IPS DF 4.7 (cell line): Measurements from ENCODE around the gene DUSP11.
"Not testable (repeated sequence)": the region's sequence is repeated elsewhere in the genome, so short reads cannot be mapped to it uniquely, and the experiment has no call there.

Experiments used
- DNase-seq: peaks from one replicate; pipeline ENCODE4 v3.0.0-alpha.2; 2013; ENCODE audit warnings: low spot score; ENCODE audit errors: extremely low read depth

The DUSP11 gene

DNA sequence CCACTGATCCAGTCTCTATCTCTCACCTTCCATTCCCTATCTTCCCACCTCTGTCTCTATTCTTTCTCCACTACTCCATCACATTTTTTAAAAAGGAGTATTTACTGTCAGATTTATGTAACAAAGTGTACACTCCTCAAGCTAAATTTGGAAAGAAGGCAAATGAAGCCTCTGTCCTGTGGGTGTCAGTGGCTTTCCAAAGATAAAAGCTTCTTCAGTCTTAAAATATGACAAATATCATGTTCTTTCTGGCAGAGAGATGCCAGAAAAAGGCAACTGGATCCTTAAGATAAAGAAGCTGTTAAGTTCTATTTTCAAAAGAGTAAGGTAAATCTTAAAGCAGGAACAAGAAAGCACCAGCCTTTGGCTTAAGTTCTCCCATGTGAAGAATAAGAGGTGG lies 7.1 kb downstream of the DUSP11 start:
- no peak for DNase-seq

DNA sequence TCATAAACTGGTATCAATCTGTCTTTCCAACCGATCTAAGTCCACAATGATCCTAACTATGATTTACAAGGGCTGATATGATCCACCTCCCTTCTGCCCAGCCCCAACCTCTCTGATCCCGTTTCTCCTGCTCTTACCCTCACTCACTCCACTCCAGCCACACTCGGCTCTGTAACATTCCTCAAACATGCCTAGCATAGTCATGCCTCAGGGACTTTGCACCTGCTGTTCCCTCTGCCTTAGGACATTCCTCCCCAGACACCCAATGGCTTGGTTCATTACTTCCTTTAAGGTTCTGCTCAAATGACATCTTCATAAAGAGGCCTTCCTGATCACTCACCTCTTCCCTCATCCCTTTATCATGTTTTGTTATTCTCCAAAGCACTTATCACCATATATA lies 9.2 kb downstream of the DUSP11 start:
- DNase-seq, result no peak

DNA sequence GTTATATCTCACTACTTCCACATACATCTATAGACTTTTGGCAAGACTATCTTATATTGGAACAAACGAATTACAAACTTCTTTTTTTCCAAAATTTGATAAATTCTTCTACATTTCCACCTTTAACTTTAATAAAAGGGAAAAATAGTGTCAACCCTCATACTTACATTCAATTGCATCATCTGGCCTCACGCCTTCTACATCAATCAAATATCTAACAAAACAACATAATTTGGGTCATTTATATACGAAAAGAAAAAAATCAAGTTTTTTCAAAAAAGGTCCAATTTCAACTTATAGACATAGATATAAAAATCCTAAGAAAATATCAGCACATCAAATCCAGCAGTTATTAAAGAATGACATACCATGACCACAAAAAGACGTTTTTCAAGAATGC lies 12.9 kb downstream of the DUSP11 start:
- DNase-seq, result no peak

DNA sequence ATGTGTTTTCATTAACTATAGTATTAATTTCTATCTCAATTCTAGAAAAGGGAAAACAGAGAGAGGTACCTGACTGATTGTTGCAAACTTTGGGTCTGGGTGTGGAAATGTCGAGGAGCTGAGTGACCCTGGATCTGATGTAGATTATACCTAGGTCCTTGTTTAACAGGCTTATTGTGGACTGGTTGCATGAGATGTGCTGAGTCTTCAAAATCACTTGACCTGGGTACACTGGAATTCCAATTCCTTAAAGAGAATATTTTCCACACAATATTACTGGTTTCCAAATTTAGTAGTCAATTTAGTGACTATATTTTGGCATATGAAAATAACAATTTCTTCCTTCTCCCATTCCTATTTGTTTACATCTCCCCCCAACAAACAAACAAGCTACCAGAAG lies 13.6 kb downstream of the DUSP11 start:
- DNase-seq, result no peak

DNA sequence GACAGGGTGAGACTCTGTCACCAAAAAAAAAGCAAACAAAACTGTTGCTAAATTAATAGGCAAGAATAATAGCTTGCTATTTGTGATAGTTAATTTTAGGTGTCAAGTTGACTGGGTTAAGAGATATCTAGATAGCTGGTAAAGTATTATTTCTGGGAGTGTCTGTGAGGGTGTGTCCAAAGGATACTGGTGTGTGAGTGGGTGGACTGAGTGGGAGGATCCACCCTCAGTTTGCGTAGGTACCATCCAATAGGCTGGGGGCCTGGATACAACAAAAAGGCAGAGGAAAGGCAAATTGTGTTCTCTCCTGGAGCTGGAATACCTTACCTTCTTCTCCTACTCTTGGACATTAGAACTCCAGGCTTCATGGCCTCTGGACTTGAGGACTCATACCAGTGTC lies 15.0 kb downstream of the DUSP11 start:
- no peak for DNase-seq

DNA sequence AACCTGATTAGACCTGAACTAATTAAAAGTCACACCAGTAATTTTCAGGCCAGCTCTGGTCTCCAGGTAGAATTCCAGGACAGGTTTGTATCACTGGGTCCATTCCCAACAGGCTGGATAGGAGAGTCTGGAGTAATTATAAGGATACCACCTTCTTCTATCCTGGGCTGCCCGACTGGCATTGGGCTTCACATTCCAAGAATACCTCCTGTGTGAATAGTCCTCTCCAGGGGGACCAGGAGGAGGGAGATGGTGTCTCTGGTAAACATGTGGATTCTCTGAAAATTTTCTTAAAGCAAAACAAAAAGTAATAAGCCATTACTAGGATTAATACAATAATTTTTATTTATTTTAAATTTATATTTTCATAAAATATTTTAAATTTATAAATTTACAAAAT lies 17.3 kb downstream of the DUSP11 start:
- DNase-seq, result no peak

DNA sequence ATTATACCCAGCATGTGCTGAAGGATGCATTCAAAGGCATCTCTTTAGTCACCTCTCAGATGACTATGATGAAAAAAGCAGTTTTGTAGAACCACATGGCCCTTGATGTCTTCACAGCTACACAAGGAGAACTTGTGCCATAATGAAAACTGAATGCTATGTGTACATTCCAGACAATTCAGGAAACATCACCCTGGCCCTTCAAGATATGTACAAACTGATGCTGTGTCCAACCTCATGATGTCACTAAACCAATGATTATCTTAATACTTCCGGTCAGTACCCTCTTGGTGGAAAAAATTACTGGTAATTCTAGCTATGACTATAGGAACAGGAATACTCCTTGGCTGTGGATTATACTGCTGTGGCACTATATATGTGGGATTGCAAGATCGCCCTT lies 20.0 kb downstream of the DUSP11 start:
- DNase-seq, result no peak

DNA sequence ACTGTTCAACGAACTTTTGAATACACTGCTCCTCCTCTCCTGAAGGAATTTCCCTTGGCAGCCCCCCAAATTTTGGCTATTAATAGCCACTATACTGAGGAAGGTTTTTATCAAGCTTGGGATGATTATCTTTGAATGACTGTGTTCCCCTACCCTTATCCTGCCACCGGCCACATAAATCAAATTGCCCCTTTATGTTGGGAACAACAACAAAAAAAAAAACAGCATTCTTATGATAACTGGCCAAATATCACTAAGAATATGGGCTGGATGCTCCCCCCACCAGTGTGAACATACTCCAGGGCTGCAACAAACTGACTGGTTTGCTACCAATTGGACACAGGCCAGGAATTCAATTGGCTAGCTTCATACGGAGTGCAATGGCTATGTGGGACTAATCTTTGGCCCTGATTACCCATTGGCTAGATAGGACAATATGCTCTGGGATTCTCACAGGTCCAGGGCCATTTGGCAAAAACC lies 20.6 kb downstream of the DUSP11 start:
- no peak for DNase-seq

DNA sequence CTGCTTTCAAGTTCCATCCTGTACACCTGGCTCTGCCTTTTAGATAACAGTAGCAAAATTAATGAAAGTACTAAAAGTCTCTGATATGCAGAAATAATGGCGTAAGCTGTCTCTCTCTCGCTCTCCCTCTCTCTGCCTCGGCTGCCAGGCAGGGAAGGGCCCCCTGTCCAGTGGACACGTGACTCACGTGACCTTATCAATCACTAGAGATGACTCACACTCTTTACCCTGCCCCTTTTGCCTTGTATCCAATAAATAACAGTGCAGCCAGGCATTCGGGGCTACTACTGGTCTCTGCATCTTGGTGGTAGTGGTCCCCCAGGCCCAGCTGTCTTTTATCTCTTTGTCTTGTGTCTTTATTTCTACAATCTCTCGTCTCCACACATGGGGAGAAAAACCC lies 25.6 kb downstream of the DUSP11 start:
- DNase-seq, result not testable (repeated sequence)

DNA sequence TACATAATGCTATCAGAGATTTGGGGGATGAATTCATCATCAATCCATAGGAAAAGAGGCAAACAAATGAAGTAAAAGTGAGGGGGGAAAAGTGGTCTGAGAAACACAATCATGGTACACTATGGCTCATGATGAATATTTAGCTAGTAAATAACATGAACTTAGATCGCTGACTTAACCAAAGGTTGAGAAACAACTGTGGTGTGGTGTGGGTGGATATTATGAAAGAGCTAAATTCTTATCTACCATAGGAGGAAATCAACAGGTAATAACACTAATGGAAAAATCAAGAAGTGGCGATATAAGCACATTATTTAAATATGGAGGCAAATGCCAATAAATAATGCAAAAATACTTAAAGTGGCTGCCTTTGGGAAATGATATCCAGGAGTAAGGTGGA lies 30.6 kb downstream of the DUSP11 start:
- no peak for DNase-seq

DNA sequence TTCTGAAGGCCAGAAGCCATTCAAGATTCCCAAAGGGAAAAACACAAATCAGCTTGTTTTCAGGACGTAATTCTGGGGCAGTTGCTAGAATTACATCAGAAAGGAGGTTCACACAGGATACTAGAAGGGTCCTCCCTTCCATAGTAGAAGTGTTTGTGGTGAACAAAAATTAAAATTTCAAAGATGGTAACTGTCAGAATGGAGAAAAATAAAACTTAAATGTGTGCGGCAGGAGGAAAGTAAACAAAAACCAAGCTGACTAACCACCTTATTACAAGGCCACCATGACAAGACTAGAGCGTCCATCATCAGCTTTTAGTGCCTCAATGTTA lies 33.1 kb downstream of the DUSP11 start:
- no peak for DNase-seq

DNA sequence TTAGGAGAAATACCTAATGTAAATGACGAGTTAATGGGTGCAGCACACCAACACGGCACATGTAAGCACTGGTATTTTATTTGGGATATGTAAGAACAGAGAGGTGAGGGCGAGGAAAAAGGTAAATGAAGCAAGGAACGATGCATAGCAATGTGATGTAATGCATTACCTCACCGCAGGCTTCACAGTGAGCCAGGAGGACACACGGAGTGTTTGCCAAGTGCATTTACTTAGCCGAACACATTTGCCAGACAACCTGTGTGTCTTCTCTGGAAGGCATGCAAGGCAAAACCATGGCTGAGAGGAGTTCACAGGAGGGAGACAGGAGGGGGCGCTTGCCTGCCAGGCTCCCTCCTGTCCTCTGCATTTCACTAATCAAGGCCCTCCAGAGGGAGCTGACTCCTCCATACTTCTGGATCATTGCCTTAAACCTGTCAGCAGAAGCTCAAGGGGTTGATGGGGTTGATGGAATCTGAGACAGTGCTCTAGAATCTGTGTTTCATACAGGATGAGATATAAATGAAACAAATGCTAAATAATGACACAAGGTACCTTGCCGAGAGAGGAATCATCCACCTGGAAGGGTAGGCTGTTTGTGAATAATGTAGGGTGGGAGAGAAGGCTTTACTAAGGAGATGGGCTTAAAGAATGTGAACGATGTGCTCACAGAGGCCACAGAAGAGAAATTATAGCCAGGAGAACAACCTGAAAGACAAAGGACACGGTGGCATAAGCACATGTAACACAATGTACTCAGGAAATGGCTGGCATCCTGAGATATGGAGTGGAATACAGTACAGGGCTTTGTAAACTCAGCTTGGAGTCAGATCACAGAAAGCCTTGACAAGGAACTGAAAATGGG lies 33.7 kb downstream of the DUSP11 start:
- no peak for DNase-seq

DNA sequence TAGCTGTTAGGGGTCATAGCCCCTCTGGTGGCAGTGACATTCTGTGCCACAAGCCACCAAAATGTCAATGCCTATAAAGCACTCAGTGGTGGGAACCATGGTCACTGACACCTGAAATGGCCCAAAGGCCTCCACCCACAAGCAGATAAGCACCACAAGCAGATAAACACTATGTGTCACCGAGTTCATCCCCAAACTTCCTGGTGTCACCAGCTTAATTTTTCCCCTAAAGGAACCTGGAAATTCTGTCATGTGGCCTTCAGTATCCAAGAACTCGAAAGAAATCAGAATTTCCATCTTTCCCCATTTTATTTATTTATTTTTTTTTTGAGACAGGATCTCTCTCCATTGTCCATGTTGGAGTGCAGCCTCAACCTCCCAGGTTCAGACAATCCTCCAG lies 39.1 kb downstream of the DUSP11 start:
- no peak for DNase-seq

DNA sequence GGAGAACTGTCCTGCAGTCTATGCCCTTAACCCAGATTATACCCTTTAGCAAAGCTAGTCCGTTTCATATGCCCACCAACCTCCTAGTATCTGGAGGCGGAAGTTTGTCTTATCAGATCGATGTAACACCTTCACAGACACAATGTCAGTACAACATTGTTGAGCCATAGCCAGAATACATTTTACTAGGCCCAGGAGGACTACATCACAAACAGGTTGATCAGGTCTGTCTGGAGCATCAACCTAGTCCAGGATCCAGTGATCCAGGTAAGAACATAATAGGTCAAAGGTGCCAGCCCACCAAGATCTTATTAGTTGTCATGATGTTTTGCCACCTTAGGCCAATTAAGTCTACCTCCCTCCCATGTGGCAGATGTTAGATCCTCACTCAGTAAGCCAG lies 40.8 kb downstream of the DUSP11 start:
- DNase-seq, result no peak

DNA sequence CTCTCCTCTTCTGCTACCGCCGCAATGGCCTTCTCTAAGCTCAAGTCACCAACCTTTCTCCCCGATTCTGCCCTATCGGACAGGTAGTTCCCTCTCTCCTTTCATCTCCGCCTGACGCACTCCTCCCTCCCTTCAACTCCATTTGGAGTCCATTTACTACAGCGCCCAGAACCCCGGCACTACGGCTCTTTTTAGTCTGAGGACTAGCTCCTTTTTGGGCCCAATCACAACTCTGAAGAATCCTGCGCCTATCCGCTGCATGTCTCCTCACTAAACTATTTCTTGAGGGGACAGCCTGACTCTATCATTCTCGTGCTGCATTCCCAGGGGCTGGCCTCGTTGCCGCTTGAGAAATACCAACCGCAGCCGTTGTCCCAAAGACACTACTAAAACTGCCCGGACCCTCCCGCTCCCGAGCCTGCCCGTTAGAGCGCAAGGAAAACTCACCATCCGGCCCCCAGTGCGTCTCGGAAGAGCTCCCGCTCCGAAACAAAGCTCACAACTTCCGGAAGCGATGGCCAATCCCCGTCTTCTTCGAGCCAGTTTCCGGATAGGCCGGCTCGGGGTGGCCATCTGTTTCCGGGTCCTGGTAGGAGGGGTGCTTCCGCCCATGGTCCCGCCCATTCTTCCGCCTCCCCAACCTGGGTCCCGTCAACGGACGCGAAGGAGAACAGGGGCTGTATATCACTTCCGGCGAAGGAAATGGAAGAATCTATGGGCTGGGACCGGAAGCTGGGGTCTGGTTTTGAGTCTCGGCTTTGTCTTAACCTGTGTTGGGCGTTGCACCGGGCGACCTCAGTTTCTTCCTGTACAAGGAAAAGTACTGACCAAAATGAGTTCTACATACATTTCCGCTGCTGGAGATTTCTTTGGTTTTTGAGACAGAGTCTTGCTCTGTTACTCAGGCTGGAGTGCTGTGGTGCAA lies 42.8 kb downstream of the DUSP11 start, which contains the start of gene TPRKB:
Gene TPRKB, minus strand, starts transcription at position 491 of the 925 bp plus-strand sequence. CDS start 2,776 bp downstream, outside the sequence.
- DNase-seq, result peak; percentile 88

DNA sequence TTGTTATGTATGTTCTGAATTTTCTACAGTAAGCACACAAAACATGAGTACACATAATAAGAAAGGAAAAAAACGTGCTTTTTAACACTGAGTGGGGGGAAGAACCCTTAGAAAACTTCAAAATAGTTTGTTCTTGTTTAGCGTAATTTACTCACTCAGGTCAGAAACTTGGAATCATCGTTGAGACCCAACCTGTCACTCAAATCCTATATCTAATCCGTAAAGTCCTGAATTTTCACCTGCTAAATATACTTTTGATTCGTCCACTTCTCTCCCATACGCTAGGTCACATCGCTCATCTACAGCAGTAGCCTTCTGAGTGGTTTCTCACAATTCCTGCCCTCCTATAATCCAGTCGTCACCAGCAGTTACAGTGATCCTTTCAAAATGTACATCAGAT lies 43.5 kb downstream of the DUSP11 start:
- DNase-seq, result no peak

DNA sequence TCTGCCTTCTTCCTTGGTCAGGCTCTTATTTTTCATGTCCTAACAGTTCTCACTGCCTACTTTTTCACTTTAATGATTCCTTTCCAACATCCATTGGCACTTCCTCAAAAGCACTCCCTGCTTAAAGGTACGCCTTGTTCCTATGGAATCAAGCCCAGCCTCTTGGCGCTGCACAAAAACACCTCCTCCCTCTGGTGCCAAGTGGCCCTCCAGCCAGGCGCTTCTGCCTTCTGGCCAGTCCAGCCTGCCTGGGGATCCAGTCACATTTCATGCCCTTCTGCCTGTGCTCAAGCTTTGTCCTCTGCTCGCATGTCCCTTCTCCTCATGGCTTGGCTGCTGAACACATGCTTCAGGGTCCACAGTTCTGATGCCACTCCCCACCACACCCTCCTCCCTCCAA lies 49.1 kb downstream of the DUSP11 start:
- DNase-seq, result no peak

DNA sequence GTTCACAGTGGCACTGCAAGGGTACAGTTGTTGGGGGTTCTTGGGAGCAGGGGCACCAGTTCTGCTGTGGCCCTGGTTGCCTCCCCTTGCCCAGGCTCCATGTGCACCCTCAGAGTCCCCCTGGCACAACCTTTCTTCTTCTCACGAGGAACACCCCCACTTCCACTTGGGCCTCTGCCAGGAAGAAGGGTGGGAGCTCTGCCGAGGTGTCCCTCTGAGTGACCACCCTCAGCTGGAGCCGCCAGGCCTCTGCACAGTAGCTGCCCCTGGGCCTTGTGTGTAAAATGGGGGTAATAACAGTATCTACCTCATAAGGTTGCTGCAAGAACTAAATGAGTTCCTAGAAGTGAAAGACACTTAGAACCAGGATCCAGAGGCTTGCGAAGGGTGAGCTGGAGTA lies 51.2 kb downstream of the DUSP11 start:
- DNase-seq, result no peak

DNA sequence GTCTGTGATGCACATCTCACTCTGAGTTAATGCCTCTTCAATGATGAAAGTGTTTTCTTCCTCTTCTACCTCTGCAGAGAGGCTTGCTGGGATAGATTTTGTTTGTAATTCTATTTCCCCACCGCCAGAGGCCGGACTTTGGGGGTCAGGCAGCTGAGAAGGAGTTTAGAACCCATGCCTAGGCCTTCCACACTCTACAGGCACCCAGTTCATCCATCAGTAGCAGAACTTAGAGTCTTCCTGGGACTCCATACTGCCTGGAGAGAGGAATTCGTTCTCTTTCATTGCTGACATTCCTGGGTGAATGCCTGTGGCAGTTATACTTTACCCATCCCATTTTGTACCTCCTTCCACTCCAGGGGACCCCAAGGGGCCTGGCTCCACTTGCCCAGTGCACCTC lies 51.9 kb downstream of the DUSP11 start:
- no peak for DNase-seq

DNA sequence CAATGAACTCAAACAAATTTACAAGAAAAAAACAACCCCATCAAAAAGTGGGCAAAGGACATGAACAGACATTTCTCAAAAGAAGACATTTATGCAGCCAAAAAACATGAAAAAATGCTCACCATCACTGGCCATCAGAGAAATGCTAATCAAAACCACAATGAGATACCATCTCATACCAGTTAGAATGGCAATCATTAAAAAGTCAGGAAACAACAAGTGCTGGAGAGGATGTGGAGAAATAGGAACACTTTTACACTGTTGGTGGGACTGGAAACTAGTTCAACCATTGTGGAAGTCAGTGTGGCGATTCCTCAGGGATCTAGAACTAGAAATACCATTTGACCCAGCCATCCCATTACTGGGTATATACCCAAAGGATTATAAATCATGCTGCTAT lies 53.2 kb downstream of the DUSP11 start:
- DNase-seq, result not testable (repeated sequence)

DNA sequence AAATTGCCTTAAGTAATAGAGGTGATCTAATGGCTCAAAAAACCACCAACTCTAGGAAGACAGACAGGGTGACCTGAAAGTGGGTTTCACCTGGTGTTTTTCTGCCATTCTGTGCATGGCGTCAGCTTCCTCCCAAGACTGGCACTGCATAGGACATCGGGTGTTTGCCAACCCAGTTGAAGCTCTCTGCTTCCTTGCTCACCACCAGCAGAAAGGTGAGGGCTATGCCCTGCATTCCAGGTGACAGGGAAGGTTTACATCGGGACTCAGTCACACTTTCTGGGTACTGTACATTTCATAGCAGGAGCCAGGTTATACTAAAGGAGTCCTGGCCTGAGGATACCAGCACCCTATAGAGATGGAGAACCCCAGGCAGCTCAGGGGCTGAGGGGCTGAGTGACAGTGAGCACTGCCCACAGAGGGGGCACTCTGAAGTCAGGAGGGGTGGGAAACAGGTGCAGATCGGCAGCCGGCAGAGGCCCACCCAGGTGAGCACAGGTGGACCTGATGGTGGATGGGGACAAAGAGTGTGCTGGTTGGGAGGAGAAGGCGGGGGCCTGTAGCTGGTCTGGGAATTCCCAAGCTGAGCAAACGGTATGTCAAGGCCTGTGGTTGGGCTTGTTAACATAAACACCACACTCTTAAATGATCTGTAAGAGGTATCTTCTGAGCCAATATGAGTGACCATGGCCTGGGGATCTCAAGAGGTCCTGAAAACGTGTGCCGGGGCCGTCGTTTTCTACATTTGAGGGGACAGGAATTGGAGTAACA lies 60.9 kb downstream of the DUSP11 start:
- DNase-seq, result no peak

DNA sequence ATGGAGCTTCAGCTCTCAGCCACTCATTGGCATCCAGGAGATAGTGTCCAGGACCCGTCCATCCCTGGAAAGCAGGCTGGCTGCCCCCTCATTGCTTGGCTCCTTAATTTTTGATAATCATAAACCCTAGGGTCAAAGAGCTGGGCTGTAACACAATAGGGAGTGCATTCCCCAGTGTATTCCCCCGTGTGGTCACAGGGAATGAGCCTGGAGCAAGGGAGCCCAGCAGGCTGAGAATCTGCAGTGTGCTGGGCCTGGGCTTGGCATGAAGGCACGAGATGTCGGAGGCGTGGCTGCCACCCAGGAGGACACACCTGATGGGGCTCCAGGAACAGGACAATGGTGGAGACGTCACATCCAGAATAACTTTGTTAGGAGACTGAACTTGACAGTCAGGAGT lies 61.5 kb downstream of the DUSP11 start:
- DNase-seq, result no peak
